ENCODE measurements around the gene NDUFB2. TPM values are rescaled to one million over a fixed set of nuclear protein-coding genes. Genes with fewer than 3 reads are reported as not detected.

Gene NDUFB2
- polyA plus RNA-seq, 1 experiment = 289 TPM

DNA sequence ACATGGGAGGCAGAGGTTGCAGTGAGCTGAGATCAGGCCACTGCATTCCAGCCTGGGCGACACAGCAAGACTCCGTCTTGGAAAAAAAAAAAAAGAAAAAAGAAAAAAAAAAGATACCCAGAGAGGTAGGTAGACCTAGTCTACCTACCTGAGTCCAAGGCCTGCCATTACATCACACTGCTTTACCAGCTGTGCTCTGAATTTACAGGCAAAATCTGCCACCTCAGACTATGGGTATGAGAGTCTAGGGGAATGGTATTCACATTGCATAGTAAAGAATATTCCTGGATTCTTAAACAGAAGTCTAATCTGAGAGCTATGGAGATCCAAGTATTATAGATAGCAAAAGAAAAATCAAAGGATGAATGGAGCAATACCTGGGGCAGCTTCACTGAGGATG lies 50.2 kb downstream of the NDUFB2 start:
- ChIA-PET CTCF (no interaction called here), POLR2A (no interaction called here)
- Histone ChIP-seq H3K36me3 (ENCODE audit: control insufficient read depth, insufficient read depth, low read length) (peaks cover 1% of the 10 kb centered on the region; the same call in 1 of the 2 replicates), H3K27me3 (ENCODE audit: control insufficient read depth, insufficient read depth, low read length) (no peaks in the 10 kb centered on the region), H3K4me3 (ENCODE audit: low read depth, low read length) (no peak overlapping the region)
- TF ChIP-seq, protein P1, sequence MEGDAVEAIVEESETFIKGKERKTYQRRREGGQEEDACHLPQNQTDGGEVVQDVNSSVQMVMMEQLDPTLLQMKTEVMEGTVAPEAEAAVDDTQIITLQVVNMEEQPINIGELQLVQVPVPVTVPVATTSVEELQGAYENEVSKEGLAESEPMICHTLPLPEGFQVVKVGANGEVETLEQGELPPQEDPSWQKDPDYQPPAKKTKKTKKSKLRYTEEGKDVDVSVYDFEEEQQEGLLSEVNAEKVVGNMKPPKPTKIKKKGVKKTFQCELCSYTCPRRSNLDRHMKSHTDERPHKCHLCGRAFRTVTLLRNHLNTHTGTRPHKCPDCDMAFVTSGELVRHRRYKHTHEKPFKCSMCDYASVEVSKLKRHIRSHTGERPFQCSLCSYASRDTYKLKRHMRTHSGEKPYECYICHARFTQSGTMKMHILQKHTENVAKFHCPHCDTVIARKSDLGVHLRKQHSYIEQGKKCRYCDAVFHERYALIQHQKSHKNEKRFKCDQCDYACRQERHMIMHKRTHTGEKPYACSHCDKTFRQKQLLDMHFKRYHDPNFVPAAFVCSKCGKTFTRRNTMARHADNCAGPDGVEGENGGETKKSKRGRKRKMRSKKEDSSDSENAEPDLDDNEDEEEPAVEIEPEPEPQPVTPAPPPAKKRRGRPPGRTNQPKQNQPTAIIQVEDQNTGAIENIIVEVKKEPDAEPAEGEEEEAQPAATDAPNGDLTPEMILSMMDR (IDR thresholded peaks at IDR 0.05; ENCODE audit: insufficient read depth, low read depth, low read length) = no peak
- DNase-seq (ENCODE audit: low read depth) = no peak

DNA sequence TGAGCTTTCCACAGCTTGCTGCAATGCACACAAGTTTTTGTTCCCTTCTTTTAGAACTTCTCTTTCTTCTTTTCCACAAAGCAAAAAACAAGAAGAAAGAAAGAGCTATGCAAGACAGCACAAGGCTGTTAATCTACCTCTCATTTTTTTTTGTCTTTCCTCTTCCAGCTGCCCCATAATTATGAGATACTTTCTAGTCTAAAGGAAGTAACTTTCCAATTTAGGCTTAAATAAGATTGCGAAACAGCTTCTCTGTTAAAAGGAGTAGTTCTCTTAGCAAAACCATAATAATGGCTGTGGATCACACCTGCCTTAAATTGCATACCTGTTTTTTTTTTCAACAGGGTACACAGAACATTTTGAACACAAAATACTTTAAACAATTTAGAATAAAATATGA lies 56.0 kb downstream of the NDUFB2 start:
- ChIA-PET POLR2A (interaction anchor here (0.6 kb wide), 1 partner anchor 26 kb away, joined by 4 read pairs; no protein-coding TSS in a partner anchor), CTCF (interaction anchor here (0.6 kb wide), 1 partner anchor 12 kb away, joined by 3 read pairs; no protein-coding TSS in a partner anchor)
- Histone ChIP-seq H3K36me3 (ENCODE audit: control insufficient read depth, insufficient read depth, low read length) (peaks cover 1% of the 10 kb centered on the region; the same call in 1 of the 2 replicates), H3K27me3 (ENCODE audit: control insufficient read depth, insufficient read depth, low read length) (no peaks in the 10 kb centered on the region), H3K4me3 (ENCODE audit: low read depth, low read length) (no peak overlapping the region)
- TF ChIP-seq, protein P1 (IDR thresholded peaks at IDR 0.05; ENCODE audit: insufficient read depth, low read depth, low read length) = no peak
- DNase-seq (ENCODE audit: low read depth) = no peak

DNA sequence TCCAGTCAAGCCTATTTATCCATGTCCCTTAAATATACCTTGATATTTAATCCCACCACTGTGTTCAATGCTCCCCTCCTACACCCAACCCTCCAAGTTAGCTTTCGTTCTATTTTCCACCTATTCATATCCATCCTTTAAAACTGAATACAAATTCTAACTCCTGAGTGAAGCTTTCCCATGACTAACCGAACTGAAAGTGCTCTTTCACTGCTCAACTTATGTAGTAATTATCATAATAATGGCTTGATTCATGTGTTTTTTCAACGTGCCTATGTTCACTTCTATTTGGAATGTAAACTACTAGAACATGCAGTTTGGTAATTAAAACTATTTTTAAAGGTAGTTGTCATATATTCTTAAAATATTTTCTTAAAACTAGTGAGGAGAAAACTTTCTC lies 58.0 kb downstream of the NDUFB2 start:
- CTCF ChIA-PET = interaction anchor here (0.9 kb wide), 1 partner anchor 14 kb away, joined by 3 read pairs; no protein-coding TSS in a partner anchor
- no peak overlapping the region for H3K4me3 ChIP-seq (ENCODE audit: low read depth, low read length)
- POLR2A ChIA-PET = no interaction called here
- TF ChIP-seq, protein P1 (IDR thresholded peaks at IDR 0.05; ENCODE audit: insufficient read depth, low read depth, low read length) = no peak
- H3K36me3 ChIP-seq (ENCODE audit: control insufficient read depth, insufficient read depth, low read length) = no peaks in the 10 kb centered on the region
- DNase-seq (ENCODE audit: low read depth) = no peak
- H3K27me3 ChIP-seq (ENCODE audit: control insufficient read depth, insufficient read depth, low read length) = no peaks in the 10 kb centered on the region

Other genes starting within 250 kb of the NDUFB2 start
- 61.2 and 62.9 TPM in 2 replicates for gene MKRN1, start 217.2 kb upstream of the NDUFB2 start, polyA plus RNA-seq (2011; rRNA removed)
- 2.9 and 3.3 TPM in 2 replicates for gene DENND2A, start 55.9 kb upstream of the NDUFB2 start, polyA plus RNA-seq (2011; rRNA removed)
- gene ADCK2, start 23.8 kb upstream of the NDUFB2 start, polyA plus RNA-seq (2011; rRNA removed) = 13.7 and 15.4 TPM in 2 replicates
- 8.9 and 16.6 TPM in 2 replicates for gene BRAF, start 228.2 kb downstream of the NDUFB2 start, polyA plus RNA-seq (2011; rRNA removed)

All from BJ (cell line).